Liver (tissue), 9 donors: ENCODE results near the gene ALDH5A1. TPM values are rescaled to one million over a fixed set of nuclear protein-coding genes. Genes with fewer than 3 reads are reported as not detected.
A peak's percentile ranks its signal among the peaks of the same experiment; 100 is the strongest.

Experiments
- DNase-seq: peaks from one replicate; pipeline ENCODE4 v3.0.0-alpha.2; 2017; ENCODE audit warnings: low spot score
- H3K27ac ChIP-seq, 2 donors: one replicate each; pipeline ENCODE4 v1.7.0; 2013; ENCODE audit warnings: inconsistent platforms in 2 of 2, low read length in 2 of 2, control low read depth in 1 of 2, low read depth in 1 of 2, mild to moderate bottlenecking in 1 of 2
- H3K27me3 ChIP-seq, 4 donors: one replicate each; pipeline versions ENCODE4 v1.6.1 to v1.7.0; 2013; ENCODE audit warnings: low read length in 3 of 4, inconsistent platforms in 1 of 4, mild to moderate bottlenecking in 1 of 4, moderate library complexity in 1 of 4; ENCODE audit not compliant: control insufficient read depth in 4 of 4, insufficient read depth in 4 of 4
- H3K36me3 ChIP-seq, 4 donors: one replicate each; pipeline versions ENCODE4 v1.6.1 to v1.7.0; 2013; ENCODE audit warnings: low read length in 3 of 4, mild to moderate bottlenecking in 3 of 4, low read depth in 1 of 4, moderate library complexity in 1 of 4; ENCODE audit not compliant: control insufficient read depth in 4 of 4, insufficient read depth in 3 of 4
- H3K4me1 ChIP-seq, 4 donors: one replicate each; pipeline versions ENCODE4 v1.6.1 to v1.7.0; 2013; ENCODE audit warnings: low read length in 3 of 4, mild to moderate bottlenecking in 3 of 4, moderate library complexity in 1 of 4; ENCODE audit not compliant: control insufficient read depth in 4 of 4, insufficient read depth in 4 of 4
- H3K4me3 ChIP-seq, 3 donors: one replicate each; pipeline versions ENCODE4 v1.6.1 to v1.7.0; 2013; ENCODE audit warnings: low read length in 3 of 3, control low read depth in 1 of 3, low read depth in 1 of 3, mild to moderate bottlenecking in 1 of 3
- H3K9ac ChIP-seq, 2 donors: one replicate each; pipeline ENCODE4 v1.7.0; 2013; ENCODE audit warnings: low read length in 2 of 2, mild to moderate bottlenecking in 2 of 2, moderate library complexity in 2 of 2, control low read depth in 1 of 2, low read depth in 1 of 2
- H3K9me3 ChIP-seq, 4 donors: one replicate each; pipeline versions ENCODE4 v1.6.1 to v1.7.0; 2013; ENCODE audit warnings: low read length in 3 of 4; ENCODE audit not compliant: control insufficient read depth in 4 of 4
- CTCF ChIP-seq: fragments of 150-350 bp; IDR thresholded peaks from 2 replicates; pipeline ENCODE4 v1.5.1; 2017; ENCODE audit warnings: improper control_type of control experiment, low read depth, low read length; ENCODE audit not compliant: missing input control
- EGR1 ChIP-seq, 2 donors: IDR thresholded peaks; 2 replicates each; pipeline ENCODE4 v1.6.1; 2016 to 2018; ENCODE audit warnings: antibody characterized with exemption in 2 of 2, low read depth in 2 of 2
- FOXA1 ChIP-seq: IDR thresholded peaks from 2 replicates; pipeline ENCODE4 v1.6.1; 2016; ENCODE audit warnings: antibody characterized with exemption
- GABPA ChIP-seq, 2 donors: IDR thresholded peaks in 1 of 2; conservative IDR thresholded peaks in 1 of 2; 2 replicates each; pipeline ENCODE4 v1.6.1; 2016; ENCODE audit warnings: antibody characterized with exemption in 2 of 2, mild to moderate bottlenecking in 1 of 2, moderate library complexity in 1 of 2
- HNF4A ChIP-seq, 2 donors: conservative IDR thresholded peaks; 2 replicates each; pipeline ENCODE4 v1.6.1; 2016; ENCODE audit warnings: antibody characterized with exemption in 2 of 2, mild to moderate bottlenecking in 2 of 2
- HNF4G ChIP-seq: IDR thresholded peaks from 2 replicates; pipeline ENCODE4 v1.6.1; 2016; ENCODE audit warnings: antibody characterized with exemption
- JUND ChIP-seq, 2 donors: IDR thresholded peaks; 2 replicates each; pipeline ENCODE4 v1.6.1; 2016; ENCODE audit warnings: antibody characterized with exemption in 2 of 2
- MAX ChIP-seq: IDR thresholded peaks from 2 replicates; pipeline ENCODE4 v1.6.1; 2016; ENCODE audit warnings: antibody characterized with exemption
- NR2F2 ChIP-seq: IDR thresholded peaks from 2 replicates; pipeline ENCODE4 v1.6.1; 2016; ENCODE audit warnings: antibody characterized with exemption
- RXRA ChIP-seq, 2 donors: IDR thresholded peaks; 2 replicates each; pipeline ENCODE4 v1.6.1; 2017 to 2018; ENCODE audit warnings: antibody characterized with exemption in 2 of 2, mild to moderate bottlenecking in 1 of 2
- SP1 ChIP-seq: IDR thresholded peaks from 2 replicates; pipeline ENCODE4 v1.6.1; 2018; ENCODE audit warnings: antibody characterized with exemption, mild to moderate bottlenecking
- ZBTB33 ChIP-seq: IDR thresholded peaks from 2 replicates; pipeline ENCODE4 v1.6.1; 2016; ENCODE audit warnings: antibody characterized with exemption
- WGBS: extraction: QIAGEN DNeasy Blood & Tissue Kit; methylation state at CpG from one replicate; pipeline ENCODE4 v1.1.7; 2013; 5-methylcytosine and 5-hydroxymethylcytosine counted together
- polyA plus RNA-seq, 2 donors: library from polyadenylated mRNA; stranded (reverse) in 1 of 2; unstranded in 1 of 2; fragments of 200-250 nt in 1 of 2; fragments of >200 nt in 1 of 2; fragmentation: Nextera tagmentation in 1 of 2; extraction: Ambion mirVana in 1 of 2; gene quantifications; one replicate each; pipeline versions ENCODE4 v1.2.1 to v1.2.3, GENCODE V29; 2013 to 2015
- total RNA-seq, 2 donors: library from RNA; depleted of rRNA; stranded (reverse); fragments of >200 nt; gene quantifications; one replicate each; pipeline ENCODE4 v1.2.3, GENCODE V29; 2014
- donor health status: healthy.
- donor health status: healthy.
- donor health status: healthy.
- donor health status: healthy.
- donor health status: healthy.

The ALDH5A1 gene
- total and polyA plus RNA-seq, 4 donors, result 18.2 to 26.8 (median 19.6) TPM

GRCh38 chr6:24492475-24492874 lies 2.3 kb upstream of the ALDH5A1 start (continued):
- no peak for TF ChIP-seq FOXA1
- TF ChIP-seq EGR1 (IDR thresholded peaks at IDR 0.05; ENCODE audit: low read depth in 2 of 2), result no peak

GRCh38 chr6:24493945-24494820 lies 586 bp upstream of the ALDH5A1 start:
- 11% methylated on average over 36 of the region's 36 CpGs for WGBS
- DNase-seq, result peak; percentile 45
- H3K4me3 ChIP-seq, result peak overlapping the region; percentile 73 to 80 (median 78)
- H3K36me3 ChIP-seq, result peaks cover 0 to 8% (median 2%) of the 10 kb centered on the region in 4 donors
- H3K27ac ChIP-seq, result peak overlapping the region; percentile 84 to 87
- H3K9me3 ChIP-seq, result no peaks in the 10 kb centered on the region
- H3K4me1 ChIP-seq, result peaks cover 6 to 43% (median 35%) of the 10 kb centered on the region in 4 donors
- H3K27me3 ChIP-seq, result no peaks in the 10 kb centered on the region
- TF ChIP-seq JUND (IDR thresholded peaks at IDR 0.05) (no peak), MAX (no peak), NR2F2 (peak; percentile 16), HNF4A (conservative IDR thresholded peaks at IDR 0.05) (peak; percentile 58 to 76), ZBTB33 (no peak), GABPA (IDR thresholded peaks at IDR 0.05 in 1 of 2, conservative IDR thresholded peaks at IDR 0.05 in 1 of 2) (no peak), HNF4G (peak; percentile 42), RXRA (IDR thresholded peaks at IDR 0.05) (peak; percentile 48 to 73), SP1 (peak; percentile 56)
- peak overlapping the region in 1 of 2 donors; percentile 24 for H3K9ac ChIP-seq

GRCh38 chr6:24497254-24497970 lies 2.6 kb downstream of the ALDH5A1 start:
- TF ChIP-seq CTCF (no peak), HNF4A (conservative IDR thresholded peaks at IDR 0.05) (no peak), GABPA (IDR thresholded peaks at IDR 0.05 in 1 of 2, conservative IDR thresholded peaks at IDR 0.05 in 1 of 2) (no peak), NR2F2 (no peak), EGR1 (IDR thresholded peaks at IDR 0.05; ENCODE audit: low read depth in 2 of 2) (no peak)
- no peak for DNase-seq
- Histone ChIP-seq H3K4me3 (no peak overlapping the region), H3K9me3 (no peaks in the 10 kb centered on the region), H3K36me3 (peaks cover 0 to 8% (median 3%) of the 10 kb centered on the region in 4 donors), H3K9ac (no peak overlapping the region), H3K27ac (no peak overlapping the region), H3K27me3 (no peaks in the 10 kb centered on the region), H3K4me1 (peaks cover 0 to 28% (median 18%) of the 10 kb centered on the region in 4 donors)
- 96% methylated on average over 11 of the region's 11 CpGs for WGBS
